Hippocampal formation (tissue), 2 donors: ENCODE results near the gene ELF3.
A peak's percentile ranks its signal among the peaks of the same experiment; 100 is the strongest.
"Not testable (repeated sequence)": the region's sequence is repeated elsewhere in the genome, so short reads cannot be mapped to it uniquely, and the experiment has no call there.

Experiments
- DNase-seq, 2 donors: peaks; one replicate each; lab custom pipeline; 2025; lab: John Stamatoyannopoulos, UW

ELF3 gene

DNA sequence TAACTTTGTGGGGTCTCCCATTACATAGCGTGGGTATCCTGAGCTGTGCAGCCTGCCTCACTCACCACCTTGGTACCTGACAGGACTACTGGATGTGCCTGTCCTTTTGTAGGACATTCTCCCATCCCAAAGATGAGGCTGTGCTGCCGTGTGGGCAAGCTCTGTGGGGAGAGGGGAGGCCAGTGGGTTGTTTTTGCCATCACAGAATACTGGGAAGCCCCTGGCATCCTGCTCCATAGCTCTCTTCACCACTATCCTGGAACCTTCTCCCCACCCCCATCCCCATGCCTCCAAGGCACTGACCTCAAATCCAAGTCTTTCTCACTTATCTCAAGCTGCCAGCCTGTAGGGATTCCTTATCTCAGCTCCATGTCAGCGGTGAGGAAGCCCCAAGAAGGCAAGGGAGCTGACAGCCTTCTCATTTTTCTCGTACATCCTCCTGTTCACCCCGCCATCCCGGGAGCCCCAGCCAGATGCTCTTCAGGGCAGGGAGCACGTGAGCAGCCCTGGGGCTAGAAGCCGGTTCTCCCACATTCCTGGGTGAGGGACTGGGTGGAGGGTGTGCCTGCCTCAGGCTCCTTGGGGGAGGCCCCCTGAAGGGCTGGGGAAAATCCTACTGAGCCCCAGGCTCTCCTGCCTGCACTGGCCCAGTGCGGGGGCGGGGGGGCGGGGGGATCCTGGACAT, 2.4 kb upstream of the ELF3 start:
- DNase-seq: no peak

DNA sequence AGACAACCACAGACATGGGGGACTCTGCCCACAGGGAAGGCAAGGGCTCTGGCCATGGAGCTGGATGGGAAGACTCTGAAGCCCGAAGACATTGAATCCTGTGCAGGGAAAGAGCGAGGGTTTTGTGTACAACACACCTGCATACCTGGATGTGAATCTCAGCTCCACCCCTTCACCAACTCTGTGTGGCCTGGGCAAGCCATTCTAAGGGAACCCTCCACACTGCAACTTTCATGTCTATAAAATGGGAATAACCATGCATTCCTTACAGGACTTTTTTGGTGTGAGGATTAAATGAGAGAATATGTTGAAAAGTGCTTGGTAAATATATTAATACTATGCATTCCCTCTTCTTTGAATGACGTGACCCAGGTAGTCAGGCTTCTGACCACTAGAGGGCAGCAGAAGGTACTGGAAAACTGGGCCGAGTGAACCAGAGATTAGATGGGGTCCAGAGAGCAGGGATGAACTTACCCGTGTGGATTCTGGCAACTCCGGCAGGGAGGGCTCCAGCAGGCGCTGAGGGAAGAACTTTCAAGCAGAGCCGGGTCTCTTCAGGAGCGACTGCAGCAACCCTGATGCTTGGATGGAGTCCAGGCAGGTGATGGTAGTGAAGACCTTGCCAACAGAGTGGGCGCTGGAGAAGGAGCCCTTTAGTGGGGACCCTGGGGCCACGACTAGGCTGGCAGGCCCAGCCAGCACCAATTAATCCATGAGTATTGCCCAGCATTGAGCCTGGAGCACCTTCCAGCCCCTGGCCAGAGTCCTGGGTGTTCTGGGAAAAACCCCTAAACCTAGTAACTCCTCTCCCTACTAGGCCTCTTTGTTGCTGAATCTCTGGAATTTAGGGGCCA, 834 bp upstream of the ELF3 start:
- DNase-seq: peak; percentile 58 to 70

DNA sequence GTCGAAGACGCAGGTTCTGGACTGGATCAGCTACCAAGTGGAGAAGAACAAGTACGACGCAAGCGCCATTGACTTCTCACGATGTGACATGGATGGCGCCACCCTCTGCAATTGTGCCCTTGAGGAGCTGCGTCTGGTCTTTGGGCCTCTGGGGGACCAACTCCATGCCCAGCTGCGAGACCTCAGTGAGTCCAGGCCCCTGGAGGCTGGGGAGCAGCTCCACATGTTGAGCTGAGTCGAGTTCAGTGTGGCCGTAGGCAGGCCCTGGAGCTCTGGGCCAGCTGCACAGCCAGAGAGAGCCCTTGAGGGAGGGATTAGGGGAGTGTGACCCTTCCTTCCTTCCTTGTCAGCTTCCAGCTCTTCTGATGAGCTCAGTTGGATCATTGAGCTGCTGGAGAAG, 1.6 kb downstream of the ELF3 start:
- DNase-seq: no peak

DNA sequence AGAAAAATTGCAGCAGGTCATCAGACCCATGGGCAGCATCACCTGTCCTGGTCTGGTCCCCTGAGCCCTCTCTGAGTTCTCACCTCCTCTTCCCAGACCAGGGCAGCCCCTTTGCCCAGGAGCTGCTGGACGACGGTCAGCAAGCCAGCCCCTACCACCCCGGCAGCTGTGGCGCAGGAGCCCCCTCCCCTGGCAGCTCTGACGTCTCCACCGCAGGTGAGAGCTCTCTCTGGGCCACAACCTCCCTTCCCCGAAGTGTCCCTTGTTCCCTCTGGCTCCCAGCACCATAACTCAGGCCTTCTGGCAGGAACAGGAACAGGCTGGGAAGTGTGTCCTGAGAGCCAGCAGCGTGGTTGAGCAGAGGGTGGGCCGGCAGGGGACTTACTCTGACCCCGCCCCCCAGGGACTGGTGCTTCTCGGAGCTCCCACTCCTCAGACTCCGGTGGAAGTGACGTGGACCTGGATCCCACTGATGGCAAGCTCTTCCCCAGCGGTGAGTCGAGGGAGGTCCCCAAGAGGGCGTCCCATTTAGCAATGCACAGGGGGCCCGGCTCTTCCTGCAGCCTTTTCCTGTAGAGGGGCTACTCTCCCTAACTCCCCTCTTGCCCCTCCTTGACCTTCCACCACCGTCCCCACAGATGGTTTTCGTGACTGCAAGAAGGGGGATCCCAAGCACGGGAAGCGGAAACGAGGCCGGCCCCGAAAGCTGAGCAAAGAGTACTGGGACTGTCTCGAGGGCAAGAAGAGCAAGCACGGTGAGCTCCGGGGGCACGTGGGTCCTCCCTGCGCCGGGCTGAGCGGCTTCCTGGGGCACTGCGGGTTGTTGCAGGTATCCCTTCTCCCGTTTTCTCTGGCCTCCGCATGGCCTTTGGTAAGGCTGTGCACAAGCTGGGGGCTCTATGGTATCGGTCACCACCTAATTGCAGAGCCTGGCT, 2.4 kb downstream of the ELF3 start:
- no peak for DNase-seq

DNA sequence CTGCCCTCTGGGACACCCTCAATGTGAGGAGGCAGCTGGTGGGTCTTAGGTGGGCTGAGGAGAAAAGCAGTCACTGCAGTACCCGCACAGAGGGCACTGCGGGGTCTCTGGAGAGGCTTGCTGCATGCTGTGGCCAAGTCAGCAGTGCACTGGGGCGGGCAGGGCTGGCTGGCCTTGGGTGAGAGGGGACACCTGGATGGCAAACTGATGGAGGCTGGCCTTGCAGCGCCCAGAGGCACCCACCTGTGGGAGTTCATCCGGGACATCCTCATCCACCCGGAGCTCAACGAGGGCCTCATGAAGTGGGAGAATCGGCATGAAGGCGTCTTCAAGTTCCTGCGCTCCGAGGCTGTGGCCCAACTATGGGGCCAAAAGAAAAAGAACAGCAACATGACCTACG, 3.2 kb downstream of the ELF3 start:
- DNase-seq: no peak

DNA sequence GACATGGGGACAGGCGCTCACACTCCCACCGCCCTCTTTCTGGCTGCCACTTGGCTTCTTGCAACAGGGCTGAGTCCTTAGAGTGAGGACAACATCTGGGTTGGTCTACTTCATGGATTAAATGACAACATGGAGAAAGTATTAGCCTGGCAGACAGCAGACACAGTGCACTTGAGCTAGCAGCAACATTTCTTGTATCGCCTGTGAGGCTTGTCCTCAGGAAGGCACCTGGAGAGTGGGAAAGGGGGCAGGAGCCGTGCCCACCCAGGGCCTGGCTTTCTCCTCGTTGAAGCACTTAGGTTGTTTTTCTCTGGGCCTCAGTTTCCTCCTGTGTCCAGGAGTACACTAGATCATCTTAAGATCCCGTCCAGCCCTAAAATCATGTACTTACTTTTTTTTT, 3.7 kb downstream of the ELF3 start:
- no peak for DNase-seq

DNA sequence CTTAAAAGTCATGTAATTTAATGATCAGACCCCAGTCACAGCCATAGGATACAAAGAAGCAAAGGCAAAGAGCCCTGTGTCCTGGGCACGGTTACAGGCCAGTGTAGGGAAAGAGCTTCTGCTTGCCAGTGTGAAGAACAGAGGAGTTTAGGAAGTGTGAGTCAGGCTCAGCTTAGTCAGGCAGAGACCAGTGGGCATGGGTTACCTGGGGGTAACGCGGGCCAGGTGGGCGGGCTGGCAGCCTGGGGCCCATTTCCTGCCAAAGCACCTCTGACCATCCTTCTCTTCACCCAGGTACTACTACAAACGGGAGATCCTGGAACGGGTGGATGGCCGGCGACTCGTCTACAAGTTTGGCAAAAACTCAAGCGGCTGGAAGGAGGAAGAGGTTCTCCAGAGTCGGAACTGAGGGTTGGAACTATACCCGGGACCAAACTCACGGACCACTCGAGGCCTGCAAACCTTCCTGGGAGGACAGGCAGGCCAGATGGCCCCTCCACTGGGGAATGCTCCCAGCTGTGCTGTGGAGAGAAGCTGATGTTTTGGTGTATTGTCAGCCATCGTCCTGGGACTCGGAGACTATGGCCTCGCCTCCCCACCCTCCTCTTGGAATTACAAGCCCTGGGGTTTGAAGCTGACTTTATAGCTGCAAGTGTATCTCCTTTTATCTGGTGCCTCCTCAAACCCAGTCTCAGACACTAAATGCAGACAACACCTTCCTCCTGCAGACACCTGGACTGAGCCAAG, 4.7 kb downstream of the ELF3 start:
- no peak for DNase-seq

DNA sequence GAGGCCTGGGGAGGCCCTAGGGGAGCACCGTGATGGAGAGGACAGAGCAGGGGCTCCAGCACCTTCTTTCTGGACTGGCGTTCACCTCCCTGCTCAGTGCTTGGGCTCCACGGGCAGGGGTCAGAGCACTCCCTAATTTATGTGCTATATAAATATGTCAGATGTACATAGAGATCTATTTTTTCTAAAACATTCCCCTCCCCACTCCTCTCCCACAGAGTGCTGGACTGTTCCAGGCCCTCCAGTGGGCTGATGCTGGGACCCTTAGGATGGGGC, 5.2 kb downstream of the ELF3 start:
- no peak for DNase-seq

DNA sequence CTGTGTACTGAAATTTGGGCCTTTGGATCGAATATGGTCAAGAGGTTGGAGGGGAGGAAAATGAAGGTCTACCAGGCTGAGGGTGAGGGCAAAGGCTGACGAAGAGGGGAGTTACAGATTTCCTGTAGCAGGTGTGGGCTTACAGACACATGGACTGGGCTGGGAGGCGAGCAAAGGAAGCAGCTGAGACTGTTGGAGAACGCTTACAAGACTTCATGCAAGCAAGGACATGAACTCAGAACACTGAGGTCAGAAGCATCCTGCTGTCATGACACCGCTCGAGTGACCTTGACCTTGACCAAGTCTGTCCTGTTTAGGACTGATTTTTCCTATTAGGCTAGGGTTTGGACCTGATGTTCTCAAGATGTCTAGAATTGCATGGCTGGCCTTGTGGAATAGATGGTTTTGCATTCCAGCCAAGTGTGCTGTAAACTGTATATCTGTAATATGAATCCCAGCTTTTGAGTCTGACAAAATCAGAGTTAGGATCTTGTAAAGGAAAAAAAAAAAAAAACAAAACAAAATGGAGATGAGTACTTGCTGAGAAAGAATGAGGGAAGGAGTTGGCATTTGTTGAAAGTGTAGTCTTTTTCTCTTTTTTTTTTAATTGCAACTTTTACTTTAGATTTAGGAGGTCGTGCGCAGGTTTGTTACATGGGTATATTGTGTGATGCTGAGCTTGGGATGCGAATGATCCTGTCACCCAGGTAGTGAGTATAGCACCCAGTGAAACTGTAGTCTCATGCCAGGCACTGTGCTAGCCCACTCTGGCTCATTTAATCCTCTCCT, 5.8 kb downstream of the ELF3 start:
- DNase-seq: no peak

DNA sequence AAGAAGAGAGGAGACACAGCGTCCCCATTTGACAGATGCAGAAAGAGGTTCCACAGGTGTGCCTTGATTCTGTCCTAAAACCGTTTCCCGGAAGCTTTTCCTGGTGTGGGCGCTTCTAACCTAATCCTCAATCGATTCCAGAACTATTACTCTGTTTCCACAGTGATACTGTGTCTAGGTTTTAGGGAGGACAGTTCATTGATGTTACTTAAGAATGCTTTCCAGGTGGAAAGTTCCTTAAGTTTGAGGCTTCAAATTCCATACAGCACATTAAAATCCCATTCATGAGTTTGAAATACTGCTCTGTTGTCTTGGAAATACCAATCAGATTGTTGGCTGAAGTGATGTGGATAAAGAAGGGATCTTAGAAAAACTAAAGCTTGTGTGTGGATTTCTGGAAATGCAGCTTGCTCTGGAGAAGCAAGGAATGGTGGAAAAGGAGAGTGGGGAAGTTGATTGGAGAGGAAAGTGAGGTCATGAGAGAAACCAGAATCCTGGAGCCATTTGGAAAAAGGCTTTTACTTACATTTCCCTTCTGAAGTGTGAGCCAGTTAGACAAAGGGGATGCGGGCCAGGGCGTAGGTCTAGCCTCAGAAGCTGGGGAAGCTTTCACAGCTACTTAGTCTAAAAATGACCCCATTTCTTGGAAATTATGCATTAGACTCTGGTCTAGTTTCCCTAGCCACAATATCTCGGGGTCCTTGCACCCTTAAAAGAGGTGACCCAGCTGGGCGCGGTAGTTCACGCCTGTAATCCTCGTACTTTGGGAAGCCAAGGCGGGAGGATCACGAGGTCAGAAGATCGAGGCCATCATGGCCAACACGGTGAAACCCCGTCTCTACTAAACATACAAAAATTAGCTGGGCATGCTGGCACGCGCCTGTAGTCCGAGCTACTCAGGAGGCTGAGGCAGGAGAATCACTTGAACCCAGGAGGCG, 6.7 kb downstream of the ELF3 start:
- DNase-seq: no peak

DNA sequence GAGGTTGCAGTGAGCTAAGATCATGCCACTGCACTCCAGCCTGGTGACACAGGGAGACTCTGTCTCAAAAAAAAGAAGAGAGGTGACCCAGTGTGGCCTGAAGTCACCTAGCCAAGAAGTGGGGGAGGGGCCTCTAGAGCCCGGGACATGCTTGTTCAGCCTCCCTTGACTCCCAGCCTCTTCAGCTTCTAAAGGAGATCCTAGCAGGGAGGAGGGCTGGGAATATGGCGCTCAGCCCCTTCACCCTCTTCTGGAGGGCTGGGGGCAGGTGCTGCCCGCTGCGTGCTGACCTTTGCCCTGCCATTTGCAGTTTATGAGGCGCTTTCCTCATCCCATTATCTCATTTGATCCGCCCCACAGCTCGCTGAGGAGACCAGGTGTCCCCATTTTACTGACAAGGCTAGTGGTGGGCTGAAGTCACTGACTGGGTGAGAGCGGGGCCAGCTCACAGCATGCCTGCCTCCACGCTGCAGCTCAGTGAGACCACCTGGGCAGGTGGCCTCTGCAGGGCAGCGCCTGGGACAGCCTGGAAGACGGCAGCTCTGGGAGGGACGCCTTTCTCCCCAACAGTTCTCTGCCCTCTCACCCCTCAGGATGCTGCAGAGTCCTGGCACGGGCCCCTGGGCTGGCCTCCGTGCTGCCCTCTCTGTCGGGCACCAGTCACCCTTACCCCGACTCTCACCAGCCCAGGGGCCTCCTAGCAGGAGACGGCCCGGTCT, 7.5 kb downstream of the ELF3 start:
- DNase-seq: no peak

DNA sequence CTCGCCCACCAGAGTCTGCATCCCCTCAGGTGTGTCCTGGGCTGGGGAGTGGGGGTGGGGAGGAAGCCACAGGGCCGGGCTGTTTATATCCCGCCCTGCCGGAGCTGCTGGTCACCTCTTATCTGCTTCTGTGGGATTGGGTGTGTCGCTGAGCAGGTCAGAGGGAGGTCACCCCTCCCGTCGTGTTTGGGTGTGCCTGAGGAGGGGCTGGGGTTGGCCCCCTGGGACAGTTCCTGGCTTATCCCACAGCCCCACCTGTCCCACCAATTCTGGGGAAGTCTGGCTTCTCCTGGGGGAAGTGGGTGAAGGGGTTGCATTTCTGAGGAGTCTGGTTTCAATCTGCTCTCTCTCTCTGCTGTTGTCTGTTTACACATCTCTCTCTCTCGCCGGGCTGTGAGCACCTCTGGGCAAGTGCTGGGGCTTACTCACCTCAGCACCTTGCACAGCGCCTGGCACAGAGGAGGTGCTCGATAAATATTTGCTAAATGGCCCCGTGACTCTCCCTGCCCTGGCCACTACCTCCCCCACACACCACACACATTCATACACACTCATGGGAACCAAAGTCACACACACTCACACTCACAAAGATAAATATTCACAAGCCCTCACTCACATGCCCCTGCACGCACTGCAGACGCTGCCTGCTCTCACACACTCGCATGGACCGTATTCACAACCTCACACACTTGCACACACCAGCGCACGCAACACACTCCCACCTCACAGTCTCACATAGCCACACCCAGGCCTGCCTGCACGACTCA, 8.3 kb downstream of the ELF3 start:
- no peak for DNase-seq

DNA sequence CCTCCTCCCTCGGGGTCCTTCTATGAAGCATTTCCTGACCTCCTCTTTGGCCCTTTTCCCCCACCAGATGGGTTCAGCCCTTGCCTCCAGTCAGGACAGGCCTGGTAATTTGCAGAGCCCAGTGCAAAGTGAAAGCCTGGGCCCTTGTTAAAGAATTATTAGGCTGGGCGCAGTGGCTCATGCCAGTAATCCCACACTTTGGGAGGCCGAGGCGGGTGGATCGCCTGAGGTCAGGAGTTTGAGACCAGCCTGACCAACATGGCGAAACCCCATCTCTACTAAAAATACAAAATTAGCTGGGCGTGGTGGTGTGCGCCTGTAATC, 8.8 kb downstream of the ELF3 start:
- not testable (repeated sequence) for DNase-seq

DNA sequence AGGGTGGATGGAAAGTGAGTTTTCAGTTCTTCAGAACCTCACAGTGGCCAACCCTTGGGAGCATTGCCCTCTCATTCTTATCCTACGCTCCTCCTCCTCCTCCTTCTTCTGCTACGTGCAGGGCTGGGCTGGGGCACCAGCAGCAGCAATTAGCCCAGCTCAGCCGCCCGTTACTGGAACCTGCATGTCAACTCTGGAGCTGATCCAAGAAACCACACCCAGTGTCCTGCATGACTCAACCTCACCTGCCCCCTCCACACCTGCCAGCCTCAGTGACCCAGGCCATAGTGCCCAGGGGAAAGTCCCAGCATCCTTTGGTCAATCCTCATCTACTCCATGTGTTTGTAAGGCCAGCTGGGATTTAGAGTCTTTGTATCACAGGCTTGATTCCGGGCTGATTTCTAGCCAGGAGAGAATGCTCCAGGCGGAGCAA, 12.6 kb downstream of the ELF3 start:
- no peak for DNase-seq

DNA sequence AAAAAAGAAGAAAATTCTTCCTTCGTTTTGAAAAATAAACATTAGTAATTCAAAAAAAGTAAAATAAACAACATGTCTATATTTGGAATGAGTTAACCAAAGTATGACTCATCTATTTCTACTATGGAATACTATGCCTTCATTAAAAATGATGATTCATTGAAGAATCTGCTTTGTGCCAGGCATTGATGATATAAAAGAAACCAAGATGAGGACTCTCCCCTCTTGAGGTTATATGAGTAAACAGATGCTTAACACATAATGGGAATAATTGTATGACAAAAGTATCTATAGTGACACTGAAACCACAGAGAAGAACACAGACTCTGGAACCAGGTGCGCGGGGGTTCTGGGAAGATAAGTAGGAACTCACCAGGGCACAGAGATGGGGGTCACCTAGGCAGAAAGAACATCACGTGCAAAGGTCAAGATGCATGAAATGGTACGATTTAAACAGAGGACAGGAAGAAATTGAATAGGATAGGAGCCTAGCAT, 18.8 kb downstream of the ELF3 start:
- DNase-seq: no peak

DNA sequence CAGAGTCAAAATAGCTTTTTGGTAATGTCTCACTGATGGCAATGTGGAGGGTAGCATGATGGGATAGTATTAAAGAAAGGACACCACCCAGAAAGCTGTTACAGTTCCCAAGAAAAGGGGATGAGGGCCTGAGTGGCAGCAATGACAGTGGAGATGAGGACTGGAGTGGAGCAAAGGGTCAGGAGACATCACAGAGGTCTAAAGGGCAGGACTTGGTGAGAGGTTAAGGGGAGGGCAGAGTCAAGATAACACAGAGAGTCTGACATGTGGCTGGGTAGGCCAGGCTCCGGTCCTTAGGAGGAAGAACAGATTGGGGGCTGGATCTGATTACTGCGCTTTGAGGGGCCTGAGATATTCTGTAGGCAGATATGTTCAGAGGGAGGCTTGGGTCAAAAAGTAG, 19.3 kb downstream of the ELF3 start:
- DNase-seq: no peak

DNA sequence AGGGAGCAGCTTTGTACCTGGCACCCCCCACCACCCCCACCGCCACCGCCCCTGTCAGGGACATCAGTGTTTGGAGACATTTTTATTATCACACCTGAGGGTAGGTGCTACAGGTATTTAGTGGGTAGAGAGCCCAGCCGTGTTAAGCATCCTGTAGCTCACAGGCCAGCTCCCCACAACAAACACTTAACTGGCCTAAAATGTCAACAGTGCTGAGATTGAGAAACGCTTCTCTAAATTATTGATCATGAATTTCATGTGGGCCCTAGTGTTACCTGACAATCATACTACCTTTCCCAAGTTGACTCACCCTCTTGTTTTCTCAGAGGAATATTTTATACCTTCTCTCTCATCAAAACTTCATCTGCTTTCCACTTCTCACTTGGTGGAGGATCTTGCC, 21.4 kb downstream of the ELF3 start:
- DNase-seq: no peak

DNA sequence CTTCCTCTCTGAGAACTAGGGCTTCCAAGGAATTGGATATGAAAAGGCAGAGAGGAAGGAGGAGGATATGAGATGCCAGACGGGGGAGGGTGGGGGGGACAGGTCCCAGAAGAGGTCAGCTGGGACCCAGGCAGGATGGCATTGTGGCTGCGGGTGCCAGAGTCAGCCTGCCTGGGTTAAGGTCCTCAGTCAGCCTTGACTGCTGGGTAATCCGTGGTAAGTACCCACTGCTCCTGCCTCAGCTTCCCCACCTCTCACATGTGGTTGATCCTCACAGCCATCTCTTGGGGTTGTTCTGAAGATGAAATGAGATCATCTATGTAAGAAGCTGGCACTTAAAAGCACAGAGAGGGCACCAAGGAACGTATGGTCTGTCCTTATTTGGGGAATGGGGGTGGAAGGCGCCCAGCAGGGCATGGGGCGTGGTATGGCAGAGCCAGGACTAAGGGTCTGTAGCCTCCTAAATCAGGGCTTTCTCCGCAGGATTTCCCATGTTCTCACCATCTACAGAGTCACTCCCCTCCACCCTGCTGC, 23.8 kb downstream of the ELF3 start:
- DNase-seq: no peak
